NT2/D1 (cell line): ENCODE results near the gene MRPS23.

Experiments
- SUZ12 ChIP-seq: IDR thresholded peaks from 2 replicates; pipeline ENCODE4 v1.6.1; 2011; ENCODE audit not compliant: insufficient read length, insufficient read depth; ENCODE audit errors: extremely low read depth
- YY1 ChIP-seq: IDR thresholded peaks from 2 replicates; pipeline ENCODE4 v1.6.1; 2011; ENCODE audit not compliant: insufficient read length, insufficient read depth

DNA sequence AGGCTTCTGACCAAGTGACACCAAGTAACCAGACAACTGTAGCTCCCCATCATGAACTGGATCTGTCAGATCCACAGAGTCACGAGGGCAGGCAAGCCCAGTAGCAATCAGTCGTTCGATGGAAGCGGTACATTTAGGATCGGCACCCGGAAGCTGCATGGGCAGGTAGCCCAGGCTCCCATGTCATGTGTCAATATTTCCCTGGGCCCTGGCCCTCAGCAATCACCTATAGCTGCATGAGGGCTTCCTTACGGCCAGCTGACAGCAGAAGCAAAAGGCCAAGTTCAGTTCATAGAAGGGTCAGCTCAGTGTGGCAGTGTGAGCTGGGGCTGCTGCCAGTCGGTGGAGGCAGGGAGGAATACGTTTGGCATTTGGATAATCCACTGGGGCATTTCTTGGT, 31.8 kb downstream of the MRPS23 start:
- TF ChIP-seq SUZ12 (no peak), YY1 (no peak)
